ENCODE measurements around the gene IL18R1. TPM values are rescaled to one million over a fixed set of nuclear protein-coding genes. Genes with fewer than 3 reads are reported as not detected.

The IL18R1 gene
- total and polyA plus RNA-seq, 4 donors, result 7.5 to 63.5 (median 25.7) TPM

DNA sequence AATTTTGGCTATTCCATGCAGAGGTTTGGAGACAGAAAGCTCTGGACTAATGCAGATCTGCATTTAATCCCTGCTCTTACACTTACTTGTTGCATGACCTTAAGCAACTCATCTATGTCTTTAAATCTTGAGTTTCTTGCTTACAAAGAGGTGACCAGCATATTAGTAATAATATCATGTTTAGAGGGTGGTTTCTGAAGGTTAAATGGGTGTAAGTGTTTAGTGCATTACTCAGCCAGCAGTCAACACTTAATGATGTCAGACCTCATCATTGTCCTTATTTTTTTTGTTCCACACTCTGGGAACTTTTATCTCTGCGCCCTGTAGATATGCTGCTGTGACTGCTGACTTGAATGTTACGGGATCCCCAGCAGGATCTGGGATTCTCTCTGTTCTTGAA is 42.6 kb upstream of the IL18R1 start:
- TF ChIP-seq, protein P1, sequence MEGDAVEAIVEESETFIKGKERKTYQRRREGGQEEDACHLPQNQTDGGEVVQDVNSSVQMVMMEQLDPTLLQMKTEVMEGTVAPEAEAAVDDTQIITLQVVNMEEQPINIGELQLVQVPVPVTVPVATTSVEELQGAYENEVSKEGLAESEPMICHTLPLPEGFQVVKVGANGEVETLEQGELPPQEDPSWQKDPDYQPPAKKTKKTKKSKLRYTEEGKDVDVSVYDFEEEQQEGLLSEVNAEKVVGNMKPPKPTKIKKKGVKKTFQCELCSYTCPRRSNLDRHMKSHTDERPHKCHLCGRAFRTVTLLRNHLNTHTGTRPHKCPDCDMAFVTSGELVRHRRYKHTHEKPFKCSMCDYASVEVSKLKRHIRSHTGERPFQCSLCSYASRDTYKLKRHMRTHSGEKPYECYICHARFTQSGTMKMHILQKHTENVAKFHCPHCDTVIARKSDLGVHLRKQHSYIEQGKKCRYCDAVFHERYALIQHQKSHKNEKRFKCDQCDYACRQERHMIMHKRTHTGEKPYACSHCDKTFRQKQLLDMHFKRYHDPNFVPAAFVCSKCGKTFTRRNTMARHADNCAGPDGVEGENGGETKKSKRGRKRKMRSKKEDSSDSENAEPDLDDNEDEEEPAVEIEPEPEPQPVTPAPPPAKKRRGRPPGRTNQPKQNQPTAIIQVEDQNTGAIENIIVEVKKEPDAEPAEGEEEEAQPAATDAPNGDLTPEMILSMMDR (IDR thresholded peaks at IDR 0.05; ENCODE audit: control extremely low read depth, extremely low read depth), result no peak
- Histone ChIP-seq H3K4me3 (no peak overlapping the region), H3K4me1 (ENCODE audit: control insufficient read depth in 5 of 5, insufficient read depth in 5 of 5, low read length in 5 of 5) (peaks cover 0 to 1% (median 0%) of the 10 kb centered on the region in 5 donors), H3K9ac (ENCODE audit: insufficient read depth in 1 of 2, low read length in 2 of 2) (no peak overlapping the region), H3K36me3 (ENCODE audit: control insufficient read depth in 4 of 4, insufficient read depth in 4 of 4, low read length in 4 of 4) (no peaks in the 10 kb centered on the region), H3K27ac (ENCODE audit: low read depth in 1 of 2, low read length in 1 of 2) (no peak overlapping the region), H3K9me3 (ENCODE audit: control insufficient read depth in 4 of 4, insufficient read depth in 3 of 4, low read length in 3 of 4) (peaks cover 0 to 1% (median 0%) of the 10 kb centered on the region in 4 donors), H3K27me3 (ENCODE audit: control insufficient read depth in 3 of 3, insufficient read depth in 3 of 3, low read length in 2 of 3) (no peaks in the 10 kb centered on the region)
- 94 to 95% methylated on average over 2 of the region's 2 CpGs for WGBS, 2 donors
- DNase-seq (no peak), ATAC-seq (ENCODE audit: insufficient read depth, low FRiP score) (no peak)

DNA sequence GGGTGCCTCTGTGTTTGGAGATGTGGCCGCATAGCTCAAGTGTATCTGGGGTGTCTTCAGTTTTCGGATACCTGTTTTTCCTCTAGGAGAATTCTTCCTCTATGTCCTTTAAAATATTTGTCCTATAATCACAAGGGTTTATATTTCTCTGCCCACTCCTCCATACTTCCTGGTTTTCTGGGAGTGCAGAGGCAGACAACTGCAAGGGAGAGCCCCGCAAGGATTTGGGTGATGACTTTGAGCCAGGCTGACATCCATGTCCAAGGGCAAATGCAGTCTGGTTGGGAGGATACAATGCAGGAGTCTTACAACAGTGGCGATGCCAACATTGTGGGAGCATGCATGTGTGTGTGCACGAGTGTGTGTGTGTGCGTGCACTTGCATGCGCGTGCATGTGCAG is 42.1 kb upstream of the IL18R1 start:
- no peaks in the 10 kb centered on the region for H3K27me3 ChIP-seq (ENCODE audit: control insufficient read depth in 3 of 3, insufficient read depth in 3 of 3, low read length in 2 of 3)
- no peak for ATAC-seq (ENCODE audit: insufficient read depth, low FRiP score)
- H3K4me3 ChIP-seq, result no peak overlapping the region
- DNase-seq, result no peak
- H3K9ac ChIP-seq (ENCODE audit: insufficient read depth in 1 of 2, low read length in 2 of 2), result no peak overlapping the region
- 91 to 97% methylated on average over 8 of the region's 8 CpGs for WGBS, 2 donors
- no peaks in the 10 kb centered on the region for H3K36me3 ChIP-seq (ENCODE audit: control insufficient read depth in 4 of 4, insufficient read depth in 4 of 4, low read length in 4 of 4)
- H3K9me3 ChIP-seq (ENCODE audit: control insufficient read depth in 4 of 4, insufficient read depth in 3 of 4, low read length in 3 of 4), result peaks cover 0 to 1% (median 0%) of the 10 kb centered on the region in 4 donors
- TF ChIP-seq, protein P1 (IDR thresholded peaks at IDR 0.05; ENCODE audit: control extremely low read depth, extremely low read depth), result no peak
- H3K27ac ChIP-seq (ENCODE audit: low read depth in 1 of 2, low read length in 1 of 2), result no peak overlapping the region
- peaks cover 0 to 1% (median 0%) of the 10 kb centered on the region in 5 donors for H3K4me1 ChIP-seq (ENCODE audit: control insufficient read depth in 5 of 5, insufficient read depth in 5 of 5, low read length in 5 of 5)

DNA sequence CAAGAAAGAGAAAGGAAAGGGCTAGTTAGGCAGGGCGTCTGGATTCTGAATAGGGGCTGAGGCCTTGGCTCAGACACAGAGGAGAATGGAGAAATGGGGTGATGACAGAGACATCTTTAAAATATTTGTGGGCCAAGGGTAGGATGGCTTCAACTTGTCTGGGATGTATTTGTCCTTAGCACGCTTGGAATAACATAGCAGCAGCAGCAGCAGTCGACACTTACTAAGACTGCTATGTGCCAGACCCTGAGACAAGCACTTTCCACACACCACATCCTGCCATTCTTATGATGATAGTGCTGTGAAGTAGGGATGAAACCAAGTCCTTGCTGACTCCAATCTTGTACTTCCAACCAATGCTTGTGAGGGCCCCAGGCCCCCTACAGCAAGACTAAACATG is 41.6 kb upstream of the IL18R1 start:
- Histone ChIP-seq H3K4me1 (ENCODE audit: control insufficient read depth in 5 of 5, insufficient read depth in 5 of 5, low read length in 5 of 5) (peaks cover 0 to 1% (median 0%) of the 10 kb centered on the region in 5 donors), H3K4me3 (no peak overlapping the region), H3K27ac (ENCODE audit: low read depth in 1 of 2, low read length in 1 of 2) (no peak overlapping the region), H3K27me3 (ENCODE audit: control insufficient read depth in 3 of 3, insufficient read depth in 3 of 3, low read length in 2 of 3) (no peaks in the 10 kb centered on the region), H3K36me3 (ENCODE audit: control insufficient read depth in 4 of 4, insufficient read depth in 4 of 4, low read length in 4 of 4) (no peaks in the 10 kb centered on the region), H3K9me3 (ENCODE audit: control insufficient read depth in 4 of 4, insufficient read depth in 3 of 4, low read length in 3 of 4) (peaks cover 0 to 1% (median 0%) of the 10 kb centered on the region in 4 donors), H3K9ac (ENCODE audit: insufficient read depth in 1 of 2, low read length in 2 of 2) (no peak overlapping the region)
- TF ChIP-seq, protein P1 (IDR thresholded peaks at IDR 0.05; ENCODE audit: control extremely low read depth, extremely low read depth), result no peak
- DNase-seq (no peak), ATAC-seq (ENCODE audit: insufficient read depth, low FRiP score) (no peak)
- WGBS, 2 donors, result 80 to 91% methylated on average over 3 of the region's 3 CpGs

DNA sequence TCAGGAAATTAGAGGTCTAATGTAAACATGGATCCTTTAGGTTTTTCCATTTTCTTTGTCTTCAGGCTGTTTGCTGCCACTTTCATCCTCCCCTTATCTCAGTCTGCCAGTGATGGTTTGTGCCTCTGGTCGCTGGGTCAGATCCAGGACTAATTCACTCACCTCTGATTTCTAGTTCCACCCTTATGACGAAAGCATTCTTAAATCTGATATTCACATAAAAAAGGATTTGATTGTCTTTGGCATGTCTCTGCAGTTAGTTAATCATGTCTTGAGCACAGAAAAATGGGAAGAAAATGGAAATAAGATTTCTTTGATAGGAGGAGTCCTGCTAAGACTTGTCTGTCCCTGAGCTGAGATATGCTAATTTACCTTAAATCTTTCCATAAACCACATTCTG is 39.7 kb upstream of the IL18R1 start:
- no peak for DNase-seq
- H3K36me3 ChIP-seq (ENCODE audit: control insufficient read depth in 4 of 4, insufficient read depth in 4 of 4, low read length in 4 of 4), result no peaks in the 10 kb centered on the region
- H3K27ac ChIP-seq (ENCODE audit: low read depth in 1 of 2, low read length in 1 of 2), result no peak overlapping the region
- H3K9me3 ChIP-seq (ENCODE audit: control insufficient read depth in 4 of 4, insufficient read depth in 3 of 4, low read length in 3 of 4), result peaks cover 0 to 1% (median 0%) of the 10 kb centered on the region in 4 donors
- no peak overlapping the region for H3K9ac ChIP-seq (ENCODE audit: insufficient read depth in 1 of 2, low read length in 2 of 2)
- 60 to 67% methylated on average over 2 of the region's 2 CpGs for WGBS, 2 donors
- H3K4me1 ChIP-seq (ENCODE audit: control insufficient read depth in 5 of 5, insufficient read depth in 5 of 5, low read length in 5 of 5), result peaks cover 0 to 1% (median 0%) of the 10 kb centered on the region in 5 donors
- H3K27me3 ChIP-seq (ENCODE audit: control insufficient read depth in 3 of 3, insufficient read depth in 3 of 3, low read length in 2 of 3), result no peaks in the 10 kb centered on the region
- no peak for ATAC-seq (ENCODE audit: insufficient read depth, low FRiP score)
- H3K4me3 ChIP-seq, result no peak overlapping the region
- TF ChIP-seq, protein P1 (IDR thresholded peaks at IDR 0.05; ENCODE audit: control extremely low read depth, extremely low read depth), result no peak

Data from lung (tissue), 12 donors.